Measurements from ENCODE around the gene CENPX. TPM values are rescaled to one million over a fixed set of nuclear protein-coding genes. Genes with fewer than 3 reads are reported as not detected.
A peak's percentile ranks its signal among the peaks of the same experiment; 100 is the strongest.

Gene CENPX
- total RNA-seq, 1 donor from 2014 or later, result 61.3 TPM

- no peak for DNase-seq (ENCODE audit: low read depth)
- Histone ChIP-seq H3K27me3 (ENCODE audit: control insufficient read depth, insufficient read depth, low read length) (no peaks in the 10 kb centered on the region), H3K36me3 (ENCODE audit: control insufficient read depth, insufficient read depth, low read length) (no peaks in the 10 kb centered on the region), H3K4me3 (ENCODE audit: low read depth, low read length) (no peak overlapping the region)
- TF ChIP-seq CTCF (IDR thresholded peaks at IDR 0.05; ENCODE audit: insufficient read depth, low read length, poor library complexity, severe bottlenecking), result no peak
Measured at GRCh38 chr17:82055965-82056728, 33.5 kb upstream of the CENPX start.

GRCh38 chr17:82055023-82055964 is 32.6 kb upstream of the CENPX start:
- TF ChIP-seq CTCF (IDR thresholded peaks at IDR 0.05; ENCODE audit: insufficient read depth, low read length, poor library complexity, severe bottlenecking), result no peak
- no peak overlapping the region for H3K4me3 ChIP-seq (ENCODE audit: low read depth, low read length)
- H3K36me3 ChIP-seq (ENCODE audit: control insufficient read depth, insufficient read depth, low read length), result no peaks in the 10 kb centered on the region
- H3K27me3 ChIP-seq (ENCODE audit: control insufficient read depth, insufficient read depth, low read length), result no peaks in the 10 kb centered on the region
- no peak for DNase-seq (ENCODE audit: low read depth)

GRCh38 chr17:82054351-82055022 is 31.8 kb upstream of the CENPX start:
- DNase-seq (ENCODE audit: low read depth), result no peak
- Histone ChIP-seq H3K4me3 (ENCODE audit: low read depth, low read length) (no peak overlapping the region), H3K27me3 (ENCODE audit: control insufficient read depth, insufficient read depth, low read length) (no peaks in the 10 kb centered on the region), H3K36me3 (ENCODE audit: control insufficient read depth, insufficient read depth, low read length) (peaks cover 2% of the 10 kb centered on the region)
- TF ChIP-seq CTCF (IDR thresholded peaks at IDR 0.05; ENCODE audit: insufficient read depth, low read length, poor library complexity, severe bottlenecking), result no peak

GRCh38 chr17:82053556-82054263 is 31.0 kb upstream of the CENPX start:
- H3K27me3 ChIP-seq (ENCODE audit: control insufficient read depth, insufficient read depth, low read length), result no peaks in the 10 kb centered on the region
- H3K36me3 ChIP-seq (ENCODE audit: control insufficient read depth, insufficient read depth, low read length), result peaks cover 2% of the 10 kb centered on the region
- no peak for TF ChIP-seq CTCF (IDR thresholded peaks at IDR 0.05; ENCODE audit: insufficient read depth, low read length, poor library complexity, severe bottlenecking)
- H3K4me3 ChIP-seq (ENCODE audit: low read depth, low read length), result no peak overlapping the region
- no peak for DNase-seq (ENCODE audit: low read depth)

GRCh38 chr17:82053130-82053529 is 30.5 kb upstream of the CENPX start:
- no peaks in the 10 kb centered on the region for H3K27me3 ChIP-seq (ENCODE audit: control insufficient read depth, insufficient read depth, low read length)
- peak overlapping the region; percentile 80 for H3K4me3 ChIP-seq (ENCODE audit: low read depth, low read length)
- TF ChIP-seq CTCF (IDR thresholded peaks at IDR 0.05; ENCODE audit: insufficient read depth, low read length, poor library complexity, severe bottlenecking), result no peak
- no peak for DNase-seq (ENCODE audit: low read depth)
- peaks cover 3% of the 10 kb centered on the region for H3K36me3 ChIP-seq (ENCODE audit: control insufficient read depth, insufficient read depth, low read length)
